RWPE2 (cell line): ENCODE measurements around the gene RNF103.

ENCODE experiments used
- ATAC-seq: fragments of 200-7000 bp; cut with Tn5 transposase; 3 replicates; pipeline ENCODE4 v1.9.1; 2021; ENCODE audit warnings: low read depth
- DNase-seq: peaks from one replicate; pipeline ENCODE4 v3.0.0-alpha.2; 2020; ENCODE audit warnings: low spot score
- H3K27ac ChIP-seq: fragments of 450-650 bp; 2 replicates; pipeline ENCODE4 v1.5.1; 2017; ENCODE audit warnings: mild to moderate bottlenecking; ENCODE audit not compliant: poor library complexity, severe bottlenecking
- H3K27me3 ChIP-seq: fragments of 250-450 bp; sonication (Bioruptor Pico); 2 replicates; pipeline ENCODE4 v1.5.1; 2021; ENCODE audit warnings: mild to moderate bottlenecking, moderate library complexity; ENCODE audit not compliant: insufficient read depth, poor library complexity, severe bottlenecking
- H3K36me3 ChIP-seq: fragments of 250-450 bp; sonication (Bioruptor Pico); 2 replicates; pipeline ENCODE4 v1.5.1; 2020; ENCODE audit warnings: low read depth, mild to moderate bottlenecking, moderate library complexity
- H3K4me1 ChIP-seq: fragments of 250-450 bp; sonication (Bioruptor Pico); 2 replicates; pipeline ENCODE4 v1.5.1; 2021; ENCODE audit warnings: mild to moderate bottlenecking, moderate library complexity; ENCODE audit not compliant: insufficient read depth, poor library complexity, severe bottlenecking
- H3K4me3 ChIP-seq: fragments of 250-450 bp; sonication (Bioruptor Pico); 2 replicates; pipeline ENCODE4 v1.5.1; 2021; ENCODE audit warnings: mild to moderate bottlenecking, moderate library complexity; ENCODE audit not compliant: severe bottlenecking
- H3K9me3 ChIP-seq: fragments of 250-450 bp; sonication (Bioruptor Pico); 2 replicates; pipeline ENCODE4 v1.5.1; 2021; ENCODE audit warnings: mild to moderate bottlenecking, moderate library complexity; ENCODE audit not compliant: severe bottlenecking
- CTCF ChIP-seq: fragments of 450-650 bp; IDR thresholded peaks from one replicate; pipeline ENCODE4 v1.5.1; 2017; ENCODE audit warnings: mild to moderate bottlenecking, moderate library complexity; ENCODE audit not compliant: poor library complexity, severe bottlenecking

Gene RNF103

GRCh38 chr2:86617738-86618137 is 5.9 kb downstream of the RNF103 start:
- Histone ChIP-seq H3K36me3 (peaks cover 36% of the 10 kb centered on the region), H3K27ac (no peak overlapping the region), H3K4me1 (peaks cover 5% of the 10 kb centered on the region), H3K27me3 (no peaks in the 10 kb centered on the region), H3K9me3 (no peaks in the 10 kb centered on the region), H3K4me3 (no peak overlapping the region)
- DNase-seq, result no peak
- no peak for ATAC-seq
- TF ChIP-seq CTCF, result no peak

GRCh38 chr2:86617153-86617552 is 6.5 kb downstream of the RNF103 start:
- no peak for ATAC-seq
- no peak for DNase-seq
- peaks cover 38% of the 10 kb centered on the region for H3K36me3 ChIP-seq
- H3K4me1 ChIP-seq, result peaks cover 5% of the 10 kb centered on the region
- H3K27me3 ChIP-seq, result no peaks in the 10 kb centered on the region
- H3K4me3 ChIP-seq, result no peak overlapping the region
- TF ChIP-seq CTCF, result no peak
- no peak overlapping the region for H3K27ac ChIP-seq
- H3K9me3 ChIP-seq, result no peaks in the 10 kb centered on the region

- Histone ChIP-seq H3K27ac (no peak overlapping the region), H3K4me1 (peaks cover 5% of the 10 kb centered on the region), H3K4me3 (no peak overlapping the region), H3K27me3 (no peaks in the 10 kb centered on the region), H3K36me3 (peaks cover 45% of the 10 kb centered on the region), H3K9me3 (no peaks in the 10 kb centered on the region)
- ATAC-seq (no peak), DNase-seq (no peak)
- TF ChIP-seq CTCF, result no peak
Observed at GRCh38 chr2:86616502-86616901, 7.2 kb downstream of the RNF103 start.

- no peak for DNase-seq
- H3K4me1 ChIP-seq, result peaks cover 2% of the 10 kb centered on the region
- H3K27me3 ChIP-seq, result no peaks in the 10 kb centered on the region
- H3K9me3 ChIP-seq, result no peaks in the 10 kb centered on the region
- no peak overlapping the region for H3K27ac ChIP-seq
- no peak for TF ChIP-seq CTCF
- peaks cover 51% of the 10 kb centered on the region for H3K36me3 ChIP-seq
- no peak overlapping the region for H3K4me3 ChIP-seq
- ATAC-seq, result no peak
Observed at GRCh38 chr2:86615596-86615995, 8.1 kb downstream of the RNF103 start.

- Histone ChIP-seq H3K36me3 (peaks cover 49% of the 10 kb centered on the region), H3K9me3 (no peaks in the 10 kb centered on the region)
Observed at GRCh38 chr2:86613515-86613914, 10.2 kb downstream of the RNF103 start.

More at GRCh38 chr2:86613515-86613914, 10.2 kb downstream of the RNF103 start:
- ATAC-seq, result no peak
- Histone ChIP-seq H3K4me1 (no peaks in the 10 kb centered on the region), H3K27ac (no peak overlapping the region), H3K4me3 (no peak overlapping the region), H3K27me3 (no peaks in the 10 kb centered on the region)
- DNase-seq, result no peak
- TF ChIP-seq CTCF, result no peak
